Parathyroid adenoma (tissue), 2 donors: ENCODE data around the gene TTLL13.

Experiments
- H2AFZ ChIP-seq: fragments of 300-600 bp; sonication (generic); one replicate; pipeline ENCODE4 v1.7.0; 2017; ENCODE audit warnings: antibody characterized with exemption, mild to moderate bottlenecking
- H3K27ac ChIP-seq: fragments of 300-600 bp; sonication (generic); one replicate; pipeline ENCODE4 v1.7.0; 2017
- H3K27me3 ChIP-seq: fragments of 300-600 bp; sonication (generic); one replicate; pipeline ENCODE4 v1.7.0; 2017; ENCODE audit warnings: low read length; ENCODE audit not compliant: control insufficient read depth, insufficient read depth
- H3K36me3 ChIP-seq: fragments of 300-600 bp; sonication (generic); one replicate; pipeline ENCODE4 v1.7.0; 2017; ENCODE audit warnings: low read length; ENCODE audit not compliant: control insufficient read depth, insufficient read depth
- H3K4me1 ChIP-seq: fragments of 300-600 bp; sonication (generic); one replicate; pipeline ENCODE4 v1.7.0; 2017; ENCODE audit warnings: control low read depth
- H3K4me2 ChIP-seq: fragments of 300-600 bp; sonication (generic); one replicate; pipeline ENCODE4 v1.7.0; 2017; ENCODE audit warnings: low read length
- H3K4me3 ChIP-seq: fragments of 300-600 bp; sonication (generic); one replicate; pipeline ENCODE4 v1.7.0; 2017; ENCODE audit warnings: low read depth, low read length
- H3K79me2 ChIP-seq: fragments of 300-600 bp; sonication (generic); one replicate; pipeline ENCODE4 v1.7.0; 2017; ENCODE audit warnings: control low read depth
- H3K9ac ChIP-seq: fragments of 300-600 bp; sonication (generic); one replicate; pipeline ENCODE4 v1.7.0; 2017; ENCODE audit warnings: mild to moderate bottlenecking
- H3K9me3 ChIP-seq: fragments of 300-600 bp; sonication (generic); one replicate; pipeline ENCODE4 v1.7.0; 2017; ENCODE audit warnings: low read length; ENCODE audit not compliant: control insufficient read depth
- CTCF ChIP-seq: fragments of 300-600 bp; sonication (generic); IDR thresholded peaks from one replicate; pipeline ENCODE4 v1.7.0; 2017; ENCODE audit warnings: antibody characterized with exemption, mild to moderate bottlenecking
- donor health status: primary hyperparathyroidism.

The TTLL13 gene

DNA sequence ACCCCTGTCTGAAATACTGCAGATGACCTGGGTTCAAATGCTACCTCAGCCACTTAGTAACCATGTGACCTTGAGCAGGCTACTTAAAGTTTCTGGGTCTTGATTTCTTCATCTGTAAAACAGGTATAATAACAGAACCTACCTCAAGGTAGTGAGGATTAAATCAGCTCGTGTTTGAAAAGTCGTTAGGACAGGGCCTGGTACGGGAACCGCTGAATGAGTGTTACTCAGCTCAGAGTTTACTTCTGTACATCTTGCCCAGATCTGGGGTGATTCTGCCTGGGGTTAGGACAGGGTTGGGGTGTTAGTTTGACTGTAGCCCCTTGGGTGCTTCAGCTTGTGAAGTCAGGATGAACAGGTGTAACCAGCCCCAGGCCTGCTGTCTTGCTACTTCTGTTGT lies 46.4 kb upstream of the TTLL13 start:
- no peaks in the 10 kb centered on the region for H3K27me3 ChIP-seq
- H3K36me3 ChIP-seq = no peaks in the 10 kb centered on the region
- H3K9me3 ChIP-seq = no peaks in the 10 kb centered on the region
- peaks cover 10% of the 10 kb centered on the region for H3K4me1 ChIP-seq
- H3K4me3 ChIP-seq = no peak overlapping the region
- H3K27ac ChIP-seq = no peak overlapping the region
- no peak for TF ChIP-seq CTCF
- peak overlapping the region; percentile 92 for H3K4me2 ChIP-seq
- peaks cover 25% of the 10 kb centered on the region for H3K79me2 ChIP-seq
- H3K9ac ChIP-seq = no peak overlapping the region
- H2AFZ ChIP-seq = no peak overlapping the region

- Histone ChIP-seq H3K9ac (no peak overlapping the region), H3K79me2 (peaks cover 25% of the 10 kb centered on the region), H3K4me1 (peaks cover 10% of the 10 kb centered on the region), H3K27me3 (no peaks in the 10 kb centered on the region), H3K27ac (no peak overlapping the region), H2AFZ (no peak overlapping the region), H3K9me3 (no peaks in the 10 kb centered on the region), H3K36me3 (no peaks in the 10 kb centered on the region), H3K4me3 (no peak overlapping the region), H3K4me2 (no peak overlapping the region)
- no peak for TF ChIP-seq CTCF
Measured at GRCh38 chr15:90203473-90203872, 45.9 kb upstream of the TTLL13 start.

DNA sequence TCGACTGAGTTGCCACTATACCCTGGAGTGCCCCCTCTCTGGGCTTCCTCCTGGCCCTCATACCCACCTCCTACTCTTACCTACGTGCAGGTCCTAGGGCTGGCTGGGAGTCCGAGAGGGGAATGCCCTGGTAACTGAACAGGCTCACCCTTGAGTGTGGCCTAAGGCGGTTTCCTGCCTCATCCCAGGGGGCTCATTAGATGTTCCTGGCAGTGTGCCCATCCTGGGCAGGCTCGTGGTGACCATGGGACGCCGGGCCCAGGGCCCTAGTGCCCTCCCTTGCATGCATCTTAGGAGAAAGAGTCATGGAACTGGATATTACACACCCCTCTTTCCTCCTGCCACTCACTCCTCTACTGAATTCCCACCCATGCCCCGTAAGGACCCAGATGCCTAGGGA lies 45.4 kb upstream of the TTLL13 start:
- Histone ChIP-seq H3K79me2 (peaks cover 25% of the 10 kb centered on the region), H3K9me3 (no peaks in the 10 kb centered on the region), H2AFZ (no peak overlapping the region), H3K4me3 (no peak overlapping the region), H3K4me1 (peaks cover 10% of the 10 kb centered on the region), H3K36me3 (no peaks in the 10 kb centered on the region), H3K27me3 (no peaks in the 10 kb centered on the region), H3K9ac (no peak overlapping the region), H3K27ac (no peak overlapping the region), H3K4me2 (no peak overlapping the region)
- no peak for TF ChIP-seq CTCF

- Histone ChIP-seq H3K27me3 (no peaks in the 10 kb centered on the region), H3K9me3 (no peaks in the 10 kb centered on the region), H3K4me3 (no peak overlapping the region), H3K4me2 (no peak overlapping the region), H3K9ac (no peak overlapping the region), H3K27ac (no peak overlapping the region), H2AFZ (no peak overlapping the region), H3K79me2 (peaks cover 31% of the 10 kb centered on the region), H3K36me3 (no peaks in the 10 kb centered on the region), H3K4me1 (peaks cover 10% of the 10 kb centered on the region)
- no peak for TF ChIP-seq CTCF
Measured at GRCh38 chr15:90205050-90205848, 44.1 kb upstream of the TTLL13 start.

DNA sequence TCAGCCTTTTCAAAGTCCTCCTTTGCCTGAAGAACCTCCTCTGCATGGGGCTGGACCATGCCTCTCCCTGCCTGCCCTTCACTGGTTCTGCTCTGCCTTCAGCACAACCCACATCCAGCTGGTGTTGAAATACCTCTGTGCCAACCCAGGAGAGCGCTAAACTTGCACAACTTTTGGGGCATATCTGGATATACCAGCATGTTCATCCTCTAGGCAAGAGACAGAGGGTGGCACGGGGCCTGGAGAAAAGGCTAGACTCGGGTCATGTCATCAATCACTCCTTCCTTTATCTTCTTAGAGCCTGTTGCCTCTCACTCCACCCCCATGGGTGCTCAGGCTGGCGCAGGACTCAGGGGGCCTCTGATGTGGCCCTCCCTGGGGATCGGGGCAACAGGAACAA lies 43.5 kb upstream of the TTLL13 start:
- H2AFZ ChIP-seq = no peak overlapping the region
- H3K4me3 ChIP-seq = no peak overlapping the region
- H3K9ac ChIP-seq = no peak overlapping the region
- H3K27me3 ChIP-seq = no peaks in the 10 kb centered on the region
- H3K4me2 ChIP-seq = no peak overlapping the region
- peaks cover 31% of the 10 kb centered on the region for H3K79me2 ChIP-seq
- no peak overlapping the region for H3K27ac ChIP-seq
- peaks cover 16% of the 10 kb centered on the region for H3K4me1 ChIP-seq
- TF ChIP-seq CTCF = no peak
- no peaks in the 10 kb centered on the region for H3K9me3 ChIP-seq
- H3K36me3 ChIP-seq = no peaks in the 10 kb centered on the region
